Measurements from ENCODE around the gene BOK.
"Not testable (repeated sequence)": the region's sequence is repeated elsewhere in the genome, so short reads cannot be mapped to it uniquely, and the experiment has no call there.

Gene BOK, protein sequence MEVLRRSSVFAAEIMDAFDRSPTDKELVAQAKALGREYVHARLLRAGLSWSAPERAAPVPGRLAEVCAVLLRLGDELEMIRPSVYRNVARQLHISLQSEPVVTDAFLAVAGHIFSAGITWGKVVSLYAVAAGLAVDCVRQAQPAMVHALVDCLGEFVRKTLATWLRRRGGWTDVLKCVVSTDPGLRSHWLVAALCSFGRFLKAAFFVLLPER
- long read RNA-seq, donor 1, transcript BOK-201 (5 exons, 2,657 nt), result major isoform, 14 of 14 reads
- long read RNA-seq, donor 1, partial matches to known transcripts, result 0 of 14 reads
- long read RNA-seq, donor 1, other reads (novel, unspliced or antisense), result 0 of 14 reads
- long read RNA-seq, donor 2, transcript BOK-201 (5 exons, 2,657 nt), result major isoform, 5 of 5 reads
- long read RNA-seq, donor 2, partial matches to known transcripts, result 0 of 5 reads
- long read RNA-seq, donor 2, other reads (novel, unspliced or antisense), result 0 of 5 reads
- long read RNA-seq, donor 3, partial matches to known transcripts, result 0 of 3 reads
- long read RNA-seq, donor 3, other reads (novel, unspliced or antisense), result 0 of 3 reads
- long read RNA-seq, donor 4, transcript BOK-201 (5 exons, 2,657 nt), result major isoform, 7 of 7 reads
- long read RNA-seq, donor 4, partial matches to known transcripts, result 0 of 7 reads
- long read RNA-seq, donor 4, other reads (novel, unspliced or antisense), result 0 of 7 reads
- long read RNA-seq, donor 5, transcript BOK-201 (5 exons, 2,657 nt), result major isoform, 13 of 13 reads
- long read RNA-seq, donor 5, partial matches to known transcripts, result 0 of 13 reads
- long read RNA-seq, donor 5, other reads (novel, unspliced or antisense), result 0 of 13 reads
- long read RNA-seq, donor 6, transcript BOK-201 (5 exons, 2,657 nt), result major isoform, 5 of 5 reads
- long read RNA-seq, donor 6, partial matches to known transcripts, result 0 of 5 reads
- long read RNA-seq, donor 6, other reads (novel, unspliced or antisense), result 0 of 5 reads
- long read RNA-seq, donor 7, transcript BOK-201 (5 exons, 2,657 nt), result major isoform, 16 of 16 reads
- long read RNA-seq, donor 7, partial matches to known transcripts, result 0 of 16 reads
- long read RNA-seq, donor 7, other reads (novel, unspliced or antisense), result 0 of 16 reads
- long read RNA-seq, donor 8, transcript BOK-201 (5 exons, 2,657 nt), result major isoform, 13 of 120 reads
- long read RNA-seq, donor 8, partial matches to known transcripts, result 82 of 120 reads
- long read RNA-seq, donor 8, other reads (novel, unspliced or antisense), result 25 of 120 reads

DNA sequence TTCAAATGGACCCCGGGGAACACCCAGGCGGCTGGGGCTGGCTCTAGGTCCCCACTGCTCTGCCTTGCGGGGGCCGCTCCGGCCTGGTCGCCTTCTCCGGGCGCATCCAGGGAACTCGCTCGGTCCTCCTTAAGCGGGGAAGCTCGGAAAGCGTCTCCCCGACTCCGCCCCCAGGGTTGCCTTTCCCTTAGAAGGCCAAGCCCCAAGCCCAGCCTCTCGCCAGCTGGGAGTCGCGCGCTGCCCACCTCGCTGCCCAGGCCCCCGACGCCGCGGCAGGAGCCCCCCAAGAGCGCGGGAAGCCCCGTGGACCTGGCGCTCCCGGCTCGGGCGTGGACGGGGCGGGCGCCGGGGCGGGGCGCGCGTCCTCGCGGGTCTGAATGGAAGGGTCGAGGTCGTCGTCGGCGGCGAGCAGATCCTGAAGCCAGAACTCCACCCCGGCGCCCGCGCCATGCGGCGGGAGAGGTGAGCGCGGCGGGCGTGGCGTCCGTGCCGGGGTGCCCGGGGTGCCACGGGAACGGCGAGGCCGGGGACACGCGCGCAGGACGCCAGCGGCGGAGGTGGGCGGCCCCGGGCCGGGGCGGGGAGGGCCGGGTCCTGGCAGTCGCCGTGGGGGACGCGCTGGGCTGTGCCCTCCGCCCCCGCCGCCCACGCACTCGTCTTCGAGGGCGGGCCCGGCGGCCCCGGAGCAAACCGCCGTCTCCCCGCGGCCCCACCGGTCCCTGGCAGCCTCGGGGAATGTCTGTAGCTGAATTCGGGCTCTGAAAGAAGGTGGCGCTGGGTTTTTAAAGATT is at the start of gene BOK:
Gene BOK, plus strand, starts transcription at position 214 of the 791 bp plus-strand sequence. CDS start 739 bp downstream, outside the sequence.
- peak; percentile 63 for DNase-seq

DNA sequence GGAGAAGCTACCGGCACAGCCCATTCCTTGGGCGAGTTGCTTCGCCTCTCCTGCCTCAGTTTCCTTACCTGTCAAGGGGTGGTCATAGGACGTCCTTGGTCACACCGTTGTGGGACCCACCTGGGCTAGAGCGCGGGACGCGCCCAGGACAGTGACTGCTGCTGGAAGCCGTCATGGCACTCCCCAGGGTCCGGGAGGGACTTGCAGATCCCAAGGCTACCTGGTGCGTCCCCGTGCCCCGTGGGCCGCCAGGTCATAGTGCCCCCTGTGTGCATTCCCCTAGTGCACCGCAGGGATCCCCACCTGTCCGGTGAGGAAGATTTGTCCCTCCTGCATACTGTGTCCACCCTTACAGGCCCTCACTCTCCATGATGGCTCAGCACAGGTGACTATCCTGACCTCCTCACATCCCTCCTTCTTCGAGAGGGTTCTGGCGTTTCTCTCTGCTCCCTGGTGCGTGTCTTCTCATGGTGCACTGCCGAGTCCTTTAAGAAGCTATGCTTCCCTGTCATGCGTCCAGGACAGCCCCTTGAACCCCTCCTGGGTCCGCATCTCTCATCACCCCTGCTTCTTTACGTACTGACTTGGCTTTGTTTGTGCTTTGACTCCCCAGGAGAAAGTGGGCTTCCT is 49.3 kb upstream of the BOK start:
- no peak for DNase-seq

DNA sequence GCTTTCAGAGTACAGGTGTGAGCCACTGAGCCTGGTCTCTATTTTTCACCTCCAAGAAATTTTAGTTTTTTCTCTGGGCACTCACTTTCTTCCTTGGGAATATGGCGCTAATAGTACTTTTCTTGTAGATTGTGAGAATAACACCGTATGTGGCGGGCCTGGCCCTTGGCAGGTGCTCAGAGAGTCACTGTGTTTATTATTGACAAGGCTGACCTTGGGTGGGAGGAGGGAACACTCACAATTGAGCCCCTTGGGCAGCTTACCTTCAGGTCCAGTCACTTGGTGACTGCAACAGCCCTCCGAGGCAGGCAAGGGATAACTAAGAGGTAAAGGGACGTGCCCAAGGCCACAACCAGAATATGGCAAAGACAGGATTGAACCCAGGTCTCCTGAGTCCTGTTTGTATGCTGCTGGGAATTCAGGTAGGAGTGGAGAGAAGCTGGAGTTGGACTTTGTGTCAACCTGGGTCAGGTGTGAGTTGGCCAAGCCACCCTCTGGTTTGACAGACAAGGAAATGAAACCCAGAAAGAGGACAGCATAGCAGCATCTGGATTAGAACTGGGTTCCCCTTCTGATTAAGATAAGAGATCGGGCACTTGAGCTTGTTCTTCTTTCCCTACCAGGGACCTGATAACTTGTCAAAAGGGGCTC is 47.3 kb upstream of the BOK start:
- no peak for DNase-seq

DNA sequence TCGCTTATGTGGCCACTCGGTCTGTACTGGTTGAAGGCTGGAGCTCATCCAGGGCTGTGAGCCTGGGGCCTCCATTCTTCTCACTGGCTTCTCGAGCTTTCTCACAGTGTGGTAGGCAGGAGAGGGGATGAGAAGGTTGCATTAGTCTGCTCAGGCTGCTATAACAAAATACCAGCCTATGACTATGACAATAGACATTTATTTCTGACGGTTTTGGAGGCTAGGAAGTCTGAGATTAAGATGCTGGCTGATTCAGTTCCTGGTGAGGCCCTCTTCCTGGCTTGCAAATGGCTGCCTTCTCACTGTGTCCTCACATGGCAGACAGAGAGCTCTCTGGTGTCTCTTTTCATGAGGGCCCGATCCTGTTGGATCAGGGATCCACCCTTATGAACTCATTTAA is 44.0 kb upstream of the BOK start:
- DNase-seq, result no peak

DNA sequence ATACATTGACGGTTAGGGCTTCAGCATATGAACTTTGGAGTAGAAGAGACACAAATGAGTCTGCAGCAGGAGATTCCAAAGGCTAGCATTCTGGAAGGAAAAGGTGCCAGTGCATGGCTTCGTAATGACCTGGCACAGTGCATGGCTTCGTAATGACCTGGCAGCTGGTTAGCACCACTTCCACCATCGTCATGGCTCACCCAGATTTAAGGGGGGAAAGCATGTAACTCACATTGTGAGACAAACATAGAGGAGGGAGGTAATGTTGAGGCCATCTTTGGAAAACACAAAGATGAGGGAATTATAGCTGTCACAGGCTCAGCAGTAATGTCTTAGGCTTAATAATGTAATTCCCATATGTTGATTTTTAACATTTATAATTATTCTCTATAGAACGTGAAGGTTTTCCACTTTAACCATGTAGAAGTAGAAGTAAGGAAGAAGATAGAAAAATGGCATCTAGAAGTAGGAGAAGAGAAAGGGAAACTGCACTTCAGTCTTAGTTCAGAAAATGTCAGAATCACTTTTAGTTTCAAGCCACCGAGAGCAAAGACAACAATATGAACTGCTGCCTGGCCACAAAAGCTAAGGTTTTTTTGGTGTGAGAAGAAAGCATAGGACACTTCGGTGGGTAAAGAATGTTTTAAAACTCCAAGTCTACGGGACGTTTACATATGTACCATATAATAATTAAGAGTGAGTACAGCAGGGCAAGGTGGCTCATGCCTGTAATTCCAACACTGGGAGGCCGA is 43.4 kb upstream of the BOK start:
- DNase-seq, result no peak

DNA sequence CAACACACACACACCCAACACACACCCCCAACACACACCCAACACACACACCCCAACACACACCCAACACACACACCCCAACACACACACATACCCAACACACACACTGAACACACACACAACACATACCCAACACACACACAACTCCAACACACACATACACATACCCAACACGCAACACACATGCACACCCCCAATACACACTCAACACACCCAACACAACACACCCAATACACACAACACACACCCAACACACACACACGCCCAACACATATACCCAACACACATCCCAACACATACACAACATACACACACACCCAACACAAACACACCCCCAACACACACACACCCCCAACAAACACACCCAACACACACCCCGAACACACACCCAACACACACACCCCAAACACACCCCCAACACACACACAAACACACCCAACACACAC is 42.0 kb upstream of the BOK start:
- DNase-seq, result no peak

DNA sequence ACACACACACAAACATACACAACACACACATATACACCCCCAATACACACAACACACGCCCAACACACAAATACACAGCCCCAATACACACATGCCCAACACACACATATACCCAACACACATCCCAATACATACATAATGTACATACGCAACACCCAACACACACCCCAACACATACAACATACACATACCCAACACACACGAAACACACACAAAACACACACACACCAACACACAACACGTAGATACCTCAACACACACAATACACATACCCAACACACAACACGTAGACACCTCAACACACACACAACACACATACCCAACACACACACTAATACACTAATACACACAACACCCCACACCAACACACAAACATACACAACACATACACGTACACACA is 41.2 kb upstream of the BOK start:
- no peak for DNase-seq

DNA sequence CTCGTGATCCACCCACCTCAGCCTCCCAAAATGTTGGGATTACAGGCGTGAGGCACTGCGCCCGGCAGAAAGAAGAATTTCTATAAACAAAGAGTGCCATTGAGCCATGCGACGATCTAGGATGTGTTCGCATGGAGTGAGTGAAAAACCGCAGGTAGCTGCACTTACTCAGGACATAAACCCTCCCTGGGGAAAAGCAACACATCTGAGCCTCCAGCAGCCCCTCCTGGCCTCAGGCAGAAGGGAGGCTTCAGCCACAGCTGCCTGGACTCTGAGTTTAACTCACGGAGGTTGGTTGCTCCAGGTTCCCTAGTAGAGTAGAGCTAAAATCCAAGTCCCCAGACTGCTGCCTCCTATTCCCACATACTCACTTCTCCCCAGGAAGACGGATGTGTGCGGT is 38.9 kb upstream of the BOK start:
- DNase-seq, result no peak

DNA sequence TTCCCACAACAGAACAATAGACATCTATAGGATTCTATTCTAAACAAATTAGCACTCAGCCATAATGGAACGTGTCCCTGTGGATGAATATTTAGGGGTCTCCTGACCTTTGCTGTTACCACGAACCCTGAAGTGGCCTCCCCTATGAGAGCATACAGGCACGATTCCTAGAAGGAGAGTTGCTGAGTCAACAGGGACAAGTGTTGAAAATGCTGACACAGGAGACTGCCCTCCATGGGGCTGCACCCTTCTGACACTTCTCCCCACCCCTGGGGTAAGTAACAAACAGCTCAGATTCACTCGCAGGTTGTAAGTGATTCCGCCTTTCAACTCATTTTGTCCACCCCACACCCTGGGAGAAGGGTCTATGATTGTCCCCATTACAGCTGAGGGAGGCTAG is 36.1 kb upstream of the BOK start:
- DNase-seq, result no peak

DNA sequence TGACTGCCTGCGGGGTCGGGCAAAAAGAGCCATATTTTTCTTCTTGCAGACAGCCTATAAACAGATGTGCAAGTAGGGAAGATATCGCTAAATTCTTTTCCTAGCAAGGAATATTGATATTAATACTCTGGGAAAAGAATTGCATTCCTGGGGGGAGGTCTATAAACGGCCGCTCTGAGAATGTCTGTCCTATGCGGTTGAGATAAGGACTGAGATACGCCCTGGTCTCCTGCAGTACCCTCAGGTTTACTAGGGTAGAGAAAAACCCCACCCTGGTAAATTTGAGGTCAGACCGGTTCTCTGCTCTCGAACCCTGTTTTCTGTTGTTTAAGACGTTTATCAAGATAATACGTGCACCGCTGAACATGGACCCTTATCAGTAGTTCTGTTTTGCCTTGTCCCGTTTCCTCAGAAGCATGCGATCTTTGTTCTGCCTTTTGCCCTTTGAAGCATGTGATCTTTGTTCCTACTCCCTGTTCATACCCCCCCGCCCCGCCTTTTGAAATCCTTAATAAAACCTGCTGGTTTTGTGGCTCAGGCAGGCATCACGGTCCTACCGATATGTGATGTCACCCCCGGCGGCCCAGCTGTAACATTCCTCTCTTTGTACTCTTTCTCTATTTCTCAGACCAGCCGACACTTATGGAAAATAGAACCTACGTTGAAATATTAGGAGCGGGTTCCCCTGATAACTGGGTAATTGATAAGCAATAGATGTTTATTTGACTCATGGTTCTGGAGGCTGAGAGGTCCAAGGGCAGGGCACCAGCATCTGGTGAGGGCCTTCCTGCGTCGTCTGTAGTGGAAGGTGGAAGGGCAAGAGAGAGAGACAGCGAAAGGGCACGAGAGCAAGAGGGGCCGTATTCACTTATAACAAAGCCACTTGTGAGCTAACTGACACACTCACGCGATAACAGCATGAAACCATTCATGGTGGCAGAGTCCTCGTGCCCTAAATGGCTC is 32.4 kb upstream of the BOK start:
- DNase-seq, result not testable (repeated sequence)

DNA sequence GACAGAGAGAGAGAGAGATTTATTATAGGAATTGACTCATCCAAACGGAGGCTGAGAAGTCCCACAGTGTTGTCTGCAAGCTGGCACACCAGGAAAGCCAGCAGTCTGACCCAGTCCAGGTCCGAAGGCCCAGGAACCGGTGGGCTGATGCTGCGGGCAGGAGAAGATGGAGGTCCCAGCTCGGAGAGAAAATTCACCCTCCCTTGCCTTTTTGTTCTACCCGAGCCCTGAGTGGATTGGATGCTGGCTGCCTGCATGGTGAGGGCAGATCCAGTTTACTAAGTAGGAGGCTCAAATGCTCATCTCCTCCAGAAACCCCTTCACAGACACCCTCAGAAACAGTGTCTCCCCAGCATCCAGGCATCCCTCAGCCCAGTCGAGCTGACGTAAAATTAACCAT is 28.0 kb upstream of the BOK start:
- no peak for DNase-seq

DNA sequence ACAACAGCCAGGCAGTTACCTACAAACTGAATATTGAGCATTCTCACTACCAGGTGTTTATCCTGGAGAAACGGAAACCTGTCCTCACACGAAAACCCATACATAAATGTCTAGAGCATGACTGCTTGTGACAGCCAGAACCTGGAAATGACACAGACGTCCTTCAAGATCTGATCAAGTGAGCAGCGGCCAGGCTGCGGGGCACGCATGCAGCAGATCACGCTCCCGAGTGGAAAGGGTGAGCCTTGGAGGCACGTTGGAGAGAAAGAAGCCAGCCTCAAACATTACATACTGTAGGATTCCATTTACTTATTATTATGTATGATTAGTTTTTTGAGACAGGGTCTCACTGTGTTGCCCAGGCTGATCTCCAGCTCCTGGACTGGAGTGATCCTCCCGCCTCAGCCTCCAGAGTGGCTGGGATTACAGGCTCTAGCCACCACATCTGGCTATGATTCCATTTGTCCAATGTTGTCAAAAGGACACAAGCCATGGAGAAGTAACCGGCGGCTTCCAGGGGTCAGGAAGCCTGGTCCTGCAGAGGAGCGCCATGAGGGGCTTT is 27.3 kb upstream of the BOK start:
- DNase-seq, result no peak

DNA sequence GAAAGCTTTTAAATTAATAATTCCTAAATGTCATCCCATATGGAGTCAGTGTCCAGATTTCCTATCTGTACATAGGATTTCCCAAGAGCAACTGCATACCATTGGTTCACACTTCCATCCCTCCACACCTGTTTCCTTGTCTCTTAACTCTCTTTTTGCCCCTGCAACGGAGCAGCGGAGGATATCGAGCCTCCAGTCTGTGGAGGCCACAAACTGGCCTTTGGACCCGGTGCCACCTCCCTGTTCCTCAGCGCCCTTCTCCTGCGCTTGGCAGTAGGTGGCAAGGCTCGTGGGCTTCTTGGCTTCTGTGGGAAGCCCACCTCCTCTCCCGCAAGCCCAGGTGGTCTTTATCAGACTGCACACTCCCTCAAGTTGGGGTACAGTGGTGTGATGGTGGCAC is 26.4 kb upstream of the BOK start:
- DNase-seq, result no peak

DNA sequence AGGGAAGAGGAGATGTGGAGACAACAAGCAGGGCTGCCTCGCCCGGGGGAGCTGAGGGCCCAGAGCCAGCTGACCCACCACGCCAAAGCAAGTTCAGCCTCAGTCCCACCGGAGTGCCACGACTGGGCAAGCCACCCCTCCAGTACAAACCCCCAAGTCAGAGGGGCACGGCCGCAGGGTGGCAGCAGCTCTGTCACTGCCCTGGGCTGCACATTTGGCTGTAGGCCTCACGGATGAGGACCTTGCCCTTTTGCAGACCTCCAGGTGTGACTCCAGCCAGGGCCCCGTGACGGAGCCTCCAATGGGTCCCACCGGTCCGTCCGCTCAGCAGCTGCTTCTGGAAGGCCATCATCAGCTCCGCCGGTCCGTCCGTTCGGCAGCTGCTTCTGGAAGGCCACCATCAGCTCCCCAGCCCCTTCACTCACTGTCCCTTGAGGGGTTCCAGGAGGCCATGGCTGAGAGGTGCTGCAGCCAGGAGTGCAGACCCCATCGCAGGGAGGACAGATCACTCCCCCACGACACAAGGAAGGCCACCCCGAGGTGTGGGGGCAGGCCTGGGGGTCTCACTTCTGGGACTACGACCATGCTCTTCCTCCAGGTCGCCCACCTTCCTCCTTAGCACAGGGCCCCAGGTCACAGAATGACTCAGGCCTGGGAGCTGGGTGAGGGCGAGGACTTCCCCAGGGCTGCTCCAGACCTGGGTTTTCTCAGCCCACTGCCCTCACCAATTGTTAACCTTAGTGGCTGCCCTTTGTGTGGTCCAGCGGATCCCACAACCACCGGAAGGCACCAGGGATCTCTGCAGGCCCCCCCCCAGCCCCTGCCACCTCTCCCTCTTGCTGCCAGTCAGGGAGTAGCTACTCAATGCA is 25.6 kb upstream of the BOK start:
- DNase-seq, result no peak

DNA sequence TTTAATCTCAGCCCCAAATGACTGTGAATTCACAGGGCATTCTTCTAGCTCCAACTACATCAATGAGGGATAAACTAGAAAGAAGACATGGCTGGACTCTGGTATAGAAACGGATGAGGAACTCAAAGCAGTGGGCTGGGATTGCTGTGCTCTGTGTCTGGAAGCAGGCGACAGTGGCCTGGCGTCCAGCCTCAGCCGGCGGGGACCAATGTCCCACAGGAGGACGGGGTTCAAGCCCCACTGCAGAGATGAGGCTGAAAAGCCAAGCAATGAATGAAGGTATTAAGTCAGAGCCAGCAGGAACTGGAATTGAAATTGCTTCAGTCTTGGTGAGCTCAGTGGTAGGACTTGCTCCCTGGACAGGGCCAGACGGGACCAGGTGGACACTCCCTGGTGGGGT is 24.3 kb upstream of the BOK start:
- DNase-seq, result no peak

DNA sequence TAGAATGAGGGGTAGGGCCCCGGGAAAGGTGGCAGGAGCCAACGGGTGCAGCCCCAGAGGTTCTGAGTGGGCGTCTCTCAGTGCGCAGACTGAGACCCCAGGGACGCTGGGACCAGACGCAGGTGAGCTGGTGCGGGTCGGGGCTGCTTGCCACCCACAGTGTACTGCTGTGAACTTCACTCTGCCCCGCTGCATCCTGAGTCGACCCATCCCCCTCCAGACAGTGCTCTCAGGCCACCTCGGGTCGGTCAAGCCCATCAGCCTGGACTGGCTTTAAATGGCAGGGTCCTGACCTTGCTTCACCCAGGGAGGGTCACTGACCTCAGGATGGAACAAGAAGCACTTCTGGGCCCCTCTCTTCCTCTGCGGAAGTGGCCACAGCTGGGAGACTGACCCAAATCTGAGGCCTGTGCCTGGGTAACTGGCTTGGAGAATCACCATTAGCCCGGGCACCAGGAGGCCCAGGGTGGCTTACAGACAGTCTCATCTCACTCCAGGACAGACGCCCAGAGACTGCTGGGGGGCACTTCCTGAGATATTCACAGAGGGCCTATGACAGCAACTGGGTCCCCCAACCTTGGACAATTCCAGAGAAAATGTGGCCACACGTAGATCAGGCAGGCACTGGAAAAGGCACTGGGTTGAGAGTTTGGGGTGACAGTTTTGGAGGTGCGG is 23.7 kb upstream of the BOK start:
- DNase-seq, result no peak
